ENCODE measurements around the gene AKAP6.

Gene AKAP6

DNA sequence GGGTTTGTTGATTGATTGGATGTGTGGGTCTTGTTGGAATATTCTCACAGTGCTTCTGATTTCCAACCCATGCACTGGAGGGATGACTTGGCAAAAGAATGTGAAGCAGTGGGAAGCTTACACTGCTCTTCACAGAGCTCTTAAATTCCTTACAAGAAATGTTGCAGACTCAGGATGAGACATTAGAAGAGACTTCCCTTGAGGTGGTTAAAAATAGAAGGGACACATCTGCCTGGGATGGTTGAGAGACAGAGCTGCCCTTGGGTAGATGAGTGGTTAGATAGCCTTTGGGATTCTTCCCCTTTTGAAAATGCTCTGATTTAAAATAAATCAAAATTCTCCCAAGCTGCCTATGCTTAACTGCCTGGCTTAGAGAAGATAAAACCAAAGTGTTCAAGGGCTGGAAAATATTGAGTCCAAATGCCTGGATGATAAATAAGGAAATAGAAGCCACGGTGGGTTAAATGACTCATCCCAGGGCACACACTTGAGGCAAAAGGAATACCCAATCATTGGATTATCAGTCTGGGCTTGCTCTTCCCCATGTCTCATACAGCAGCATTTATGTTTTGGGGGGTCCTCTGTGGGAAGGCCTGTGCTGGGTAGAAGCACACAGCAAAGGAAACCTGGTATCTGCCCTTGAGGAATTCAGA lies 264.3 kb downstream of the AKAP6 start:
- DNase-seq = no peak

DNA sequence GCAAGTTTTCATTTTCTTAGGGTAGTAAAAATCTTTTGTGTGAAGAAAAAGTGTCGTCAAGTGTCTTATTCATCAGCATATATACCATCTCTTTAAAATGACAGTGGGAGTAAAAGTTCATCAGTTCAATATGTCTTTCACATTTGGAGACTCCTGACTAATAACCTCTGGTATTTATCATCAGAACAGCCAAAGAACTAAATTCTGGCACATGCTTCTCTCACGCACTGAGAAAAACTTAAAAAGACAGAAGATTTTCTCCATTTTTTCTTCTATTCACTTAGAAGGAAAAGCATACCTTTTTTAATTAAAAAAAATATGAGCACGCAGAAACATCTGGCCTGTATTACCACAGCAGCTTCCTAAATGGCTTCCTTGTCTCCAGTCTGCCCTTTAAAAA lies 265.7 kb downstream of the AKAP6 start:
- no peak for DNase-seq

DNA sequence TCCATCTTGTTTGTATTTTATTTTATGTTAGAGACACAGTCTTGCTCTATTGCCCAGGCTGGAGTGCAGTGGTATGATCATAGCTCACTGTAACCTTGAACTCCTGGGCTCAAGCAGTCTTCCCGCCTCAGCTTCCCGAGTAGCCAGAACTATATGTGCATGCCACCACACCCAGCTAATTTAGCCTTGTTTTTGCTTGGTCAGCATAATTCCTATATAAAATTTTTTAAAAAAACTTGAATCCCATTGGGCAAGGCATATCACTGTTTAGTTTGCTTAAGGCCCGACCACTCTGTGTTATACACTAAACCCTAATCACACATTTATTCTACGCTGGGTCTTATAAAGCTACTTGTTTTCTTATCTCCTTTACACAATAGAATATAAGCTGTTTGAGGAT lies 266.4 kb downstream of the AKAP6 start:
- DNase-seq = no peak

DNA sequence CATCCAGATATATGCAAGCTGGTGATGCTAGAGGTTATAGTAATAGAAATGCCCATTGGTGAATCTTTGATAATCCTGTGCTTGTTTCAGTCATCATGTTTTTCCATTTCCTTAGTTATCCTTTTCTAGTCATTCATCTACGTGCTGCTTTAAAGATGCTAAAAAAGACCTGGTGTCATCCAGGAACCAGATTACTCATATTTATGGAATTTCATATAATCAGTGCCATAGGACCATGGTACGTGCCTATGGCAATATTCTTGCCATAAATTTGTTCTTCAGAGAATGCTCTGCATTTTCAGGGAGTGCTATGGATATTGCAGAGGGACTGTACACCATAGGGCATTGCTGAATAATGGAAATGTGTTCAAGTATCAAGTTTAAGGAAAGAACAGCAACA lies 267.3 kb downstream of the AKAP6 start:
- DNase-seq = no peak

DNA sequence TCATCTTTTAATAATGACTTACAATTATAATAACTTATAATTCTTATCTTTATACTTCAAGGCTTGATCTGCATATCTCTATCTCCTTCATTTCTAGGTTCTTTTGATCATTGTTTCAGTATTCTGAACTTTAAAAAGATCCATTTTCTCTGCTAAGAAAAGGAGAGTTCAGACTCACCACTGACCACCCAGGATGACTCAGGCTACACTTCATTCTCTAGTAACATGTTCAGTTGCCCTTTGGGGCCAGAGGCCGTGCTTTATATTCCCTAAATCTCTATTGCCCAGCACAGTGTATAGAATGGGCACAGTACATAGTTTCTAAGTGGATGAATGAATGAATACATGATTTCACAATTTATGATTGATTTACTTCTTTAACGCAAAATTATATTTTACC lies 268.7 kb downstream of the AKAP6 start:
- no peak for DNase-seq

DNA sequence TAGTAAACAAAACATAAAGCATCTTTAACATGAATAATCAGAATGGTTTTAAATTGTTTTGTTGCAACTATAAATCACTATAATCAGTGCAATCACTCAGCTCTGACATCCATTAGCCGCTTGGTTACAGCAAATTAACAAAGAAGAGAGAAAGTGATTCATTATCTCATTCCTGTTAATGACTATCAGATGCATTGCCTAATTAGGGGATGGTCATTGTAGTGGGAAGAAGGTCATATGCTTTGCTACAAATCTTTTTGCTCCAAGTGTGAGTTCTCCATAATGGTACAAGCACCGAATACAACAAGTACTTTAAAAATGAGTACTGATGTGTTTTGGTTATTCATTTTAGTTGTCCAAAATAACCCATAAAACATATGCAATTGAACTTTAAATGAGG lies 272.0 kb downstream of the AKAP6 start:
- DNase-seq = no peak

DNA sequence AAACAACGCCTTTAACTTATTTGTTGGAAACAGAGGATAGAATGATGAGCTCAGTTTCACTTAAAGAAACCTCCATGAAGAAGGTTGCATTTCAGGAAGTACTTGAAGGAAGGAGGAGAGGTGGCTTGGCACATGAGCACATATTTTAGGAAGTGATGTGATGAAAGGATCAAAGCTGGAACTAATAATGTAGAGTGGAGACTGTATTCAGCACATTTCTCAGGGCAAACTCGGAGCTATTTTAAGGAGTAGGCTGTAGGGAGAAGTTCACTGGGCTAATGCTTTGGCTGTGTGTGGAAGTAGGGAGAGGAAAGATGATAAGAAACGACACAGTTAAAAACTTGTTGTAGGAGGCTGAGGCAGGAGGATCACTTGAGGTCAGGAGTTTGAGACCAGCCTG lies 272.8 kb downstream of the AKAP6 start:
- DNase-seq = no peak

DNA sequence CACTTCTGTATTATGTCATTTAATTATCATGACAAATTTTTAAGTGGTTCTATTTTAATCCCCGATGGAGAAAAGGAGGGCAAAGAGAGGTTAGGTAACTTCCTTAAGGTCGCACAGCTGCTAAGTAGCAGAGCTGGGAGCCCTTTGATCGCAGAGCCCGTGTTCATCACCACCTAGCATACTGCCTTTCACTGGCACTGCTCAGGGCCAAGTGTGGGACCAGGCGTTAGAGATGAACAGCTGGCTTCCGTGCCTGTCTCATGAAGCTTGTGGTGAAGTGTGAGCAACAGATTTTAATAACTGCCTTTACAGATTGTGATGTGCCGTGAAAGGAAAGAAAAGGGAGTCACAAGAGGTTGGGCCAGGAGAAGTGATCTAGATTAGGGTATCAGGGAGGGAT lies 273.6 kb downstream of the AKAP6 start:
- DNase-seq = no peak

DNA sequence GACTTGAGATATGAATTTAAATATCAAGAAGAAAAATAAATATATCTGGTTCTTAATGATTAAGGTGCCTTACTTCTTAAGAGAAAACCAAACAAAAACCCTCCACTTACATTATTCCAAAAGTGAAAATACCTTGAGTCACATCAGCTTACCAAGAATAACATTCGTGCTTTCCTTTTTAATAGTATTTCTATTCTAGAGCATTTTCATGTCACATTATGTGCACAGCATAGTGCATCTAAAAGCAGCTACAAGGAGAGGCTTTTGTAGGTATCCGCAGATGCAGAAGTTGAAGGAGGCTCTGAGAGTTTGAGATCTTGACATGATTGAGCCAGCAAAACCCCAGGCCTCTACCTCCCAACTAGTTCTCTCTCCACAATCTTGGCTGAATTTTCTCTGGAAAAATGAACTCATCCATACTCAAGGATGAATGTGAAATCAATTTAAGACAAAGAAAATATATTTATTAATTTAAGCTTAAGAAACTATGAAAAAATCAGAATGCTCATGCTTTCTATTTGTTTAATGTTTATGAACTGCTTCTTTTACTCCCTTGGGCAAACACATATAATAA lies 275.0 kb downstream of the AKAP6 start:
- no peak for DNase-seq

DNA sequence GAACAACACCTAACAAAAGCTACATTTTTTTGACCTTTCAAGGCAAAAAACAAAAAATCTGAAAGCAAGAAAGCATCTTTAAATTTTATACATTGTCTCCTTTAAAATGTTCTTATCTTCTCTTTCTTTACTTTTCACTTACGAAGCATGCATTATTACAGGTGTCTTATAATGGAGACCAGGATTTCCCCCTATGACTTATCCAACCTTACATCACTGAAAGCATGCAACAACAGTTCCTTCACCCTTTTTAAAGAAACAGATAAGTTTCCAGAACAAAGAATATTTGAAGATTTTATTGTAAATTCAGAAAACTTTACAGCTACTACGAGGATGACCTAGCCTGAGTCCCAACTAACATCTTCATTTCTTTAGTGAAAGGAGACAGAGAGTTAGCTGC lies 277.2 kb downstream of the AKAP6 start:
- DNase-seq = no peak

DNA sequence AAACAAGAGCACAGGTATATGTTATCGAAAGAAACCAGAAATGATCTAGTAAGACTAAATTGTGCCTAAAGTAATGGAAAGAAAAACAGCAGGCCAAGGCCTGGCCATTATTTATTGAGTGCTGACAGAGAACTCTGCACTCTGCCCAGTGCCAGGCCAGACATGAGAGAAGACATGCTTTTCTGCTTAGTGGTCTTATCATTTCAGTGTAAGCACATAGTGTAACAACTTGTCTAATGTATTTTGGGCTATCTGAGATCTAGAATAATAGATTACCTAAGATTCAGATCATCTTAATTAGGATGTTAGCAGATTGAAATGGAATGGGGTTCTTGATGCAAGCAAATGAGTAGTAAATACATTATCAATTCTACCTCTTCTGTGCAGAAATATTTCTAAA lies 278.3 kb downstream of the AKAP6 start:
- DNase-seq = no peak

DNA sequence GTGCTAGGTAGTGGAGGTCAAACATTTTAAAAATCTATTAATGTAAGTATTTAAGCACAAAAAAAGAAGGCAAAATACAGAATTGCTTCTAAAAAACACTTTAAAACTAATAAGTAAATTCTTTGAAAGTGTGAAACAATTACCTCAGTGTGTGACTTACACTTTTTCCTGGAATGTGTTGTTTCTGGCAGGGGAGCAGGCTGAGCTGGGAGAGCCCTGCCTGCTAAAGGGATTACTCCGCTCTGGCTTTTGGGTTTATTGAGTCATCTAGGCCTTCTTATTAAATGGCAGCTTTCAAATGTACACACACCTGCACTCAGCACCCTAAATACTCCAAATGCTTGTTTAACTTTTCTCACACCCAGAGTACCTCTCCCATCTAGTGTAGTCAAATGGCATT lies 279.8 kb downstream of the AKAP6 start:
- no peak for DNase-seq

DNA sequence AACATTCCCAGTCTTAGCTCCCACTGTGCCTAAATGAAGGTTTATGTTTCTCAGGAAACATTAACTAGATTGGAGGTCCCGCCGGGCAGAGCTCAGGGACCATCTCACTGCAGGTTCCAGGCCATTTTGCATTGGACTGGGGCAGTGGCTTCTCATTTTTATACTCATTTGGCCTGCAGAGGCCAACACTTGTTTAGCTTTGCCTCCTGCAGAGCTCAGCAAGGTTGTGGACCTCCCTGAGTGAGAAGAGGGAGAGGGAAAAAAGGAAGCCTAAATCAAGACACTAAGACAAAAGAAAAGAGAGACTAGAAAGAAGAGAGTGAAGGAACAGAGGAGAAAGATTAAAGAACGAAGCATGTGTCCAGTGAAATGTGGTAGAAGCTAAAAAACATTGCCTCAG lies 280.3 kb downstream of the AKAP6 start:
- DNase-seq = no peak

DNA sequence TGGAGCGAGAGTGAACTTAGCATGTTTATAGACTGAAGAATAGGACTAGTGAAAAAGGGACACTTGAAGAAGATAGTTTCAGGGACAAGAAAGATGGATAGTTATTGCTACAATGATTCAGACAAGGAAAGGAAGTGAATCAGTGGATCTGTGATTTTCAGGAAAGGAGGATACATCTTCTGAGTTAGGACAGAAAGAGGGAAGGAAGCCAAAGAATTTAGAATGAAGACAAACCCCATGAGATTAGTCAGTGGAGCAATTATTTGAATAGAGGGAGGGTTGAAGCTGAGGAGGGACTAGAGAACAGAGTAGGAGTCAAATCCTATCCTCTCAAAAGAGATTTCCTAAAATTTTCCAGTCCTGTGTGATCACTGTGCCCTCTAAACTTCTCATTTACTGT lies 282.7 kb downstream of the AKAP6 start:
- DNase-seq = no peak

DNA sequence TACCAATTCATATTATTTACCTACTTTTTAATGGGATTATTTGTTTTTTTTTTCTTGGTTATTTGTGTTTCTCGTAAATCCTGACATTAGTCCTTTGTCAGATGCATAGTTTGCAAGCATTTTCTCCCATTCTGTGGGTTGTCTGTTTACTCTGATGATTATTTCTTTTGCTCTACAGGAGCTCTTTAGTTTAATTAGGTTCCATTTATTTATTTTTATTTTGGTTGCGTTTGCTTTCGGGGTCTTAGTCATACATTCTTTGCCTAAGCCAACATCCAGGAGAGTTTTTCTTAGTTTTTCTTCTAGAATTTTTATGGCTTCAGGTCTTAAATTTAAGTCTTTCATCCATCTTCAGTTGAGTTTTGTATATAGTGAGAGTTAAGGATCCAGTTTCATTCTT lies 289.9 kb downstream of the AKAP6 start:
- DNase-seq = no peak

DNA sequence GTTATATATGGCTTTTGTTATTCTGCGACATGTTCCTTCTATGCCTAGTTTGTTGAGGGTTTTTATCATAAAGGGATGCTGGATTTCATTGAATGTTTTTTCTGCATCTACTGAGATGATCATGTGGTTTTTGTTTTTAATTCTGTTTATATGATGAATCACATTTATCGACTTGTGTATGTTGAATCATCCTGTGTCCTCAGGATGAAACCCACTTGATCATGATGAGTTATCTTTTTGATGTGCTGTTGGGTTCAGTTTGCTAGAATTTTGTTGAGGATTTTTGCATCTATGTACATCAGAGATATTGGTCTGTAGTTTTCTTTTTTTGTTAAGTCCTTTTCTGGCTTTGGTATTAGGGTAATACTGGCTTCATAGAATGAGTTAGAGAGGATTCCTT lies 291.2 kb downstream of the AKAP6 start:
- DNase-seq = no peak

DNA sequence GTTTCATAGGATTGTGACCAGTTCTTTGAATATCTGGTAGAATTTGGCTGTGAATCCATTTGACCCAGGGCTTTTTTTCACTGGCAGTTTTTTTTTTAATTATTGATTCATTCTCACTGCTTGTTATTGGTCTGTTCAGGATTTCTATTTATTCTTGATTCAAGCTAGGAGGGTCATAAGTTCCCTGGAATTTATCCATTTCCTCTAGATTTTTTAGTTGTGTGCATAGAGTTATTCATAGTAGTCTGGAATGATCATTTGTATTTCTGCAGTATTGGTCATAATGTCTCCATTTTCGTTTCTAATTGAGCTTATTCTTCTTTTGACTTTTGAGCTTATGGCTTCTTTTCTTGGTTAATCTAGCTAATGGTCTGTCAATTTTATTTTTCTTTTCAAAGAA lies 291.6 kb downstream of the AKAP6 start:
- DNase-seq = no peak

DNA sequence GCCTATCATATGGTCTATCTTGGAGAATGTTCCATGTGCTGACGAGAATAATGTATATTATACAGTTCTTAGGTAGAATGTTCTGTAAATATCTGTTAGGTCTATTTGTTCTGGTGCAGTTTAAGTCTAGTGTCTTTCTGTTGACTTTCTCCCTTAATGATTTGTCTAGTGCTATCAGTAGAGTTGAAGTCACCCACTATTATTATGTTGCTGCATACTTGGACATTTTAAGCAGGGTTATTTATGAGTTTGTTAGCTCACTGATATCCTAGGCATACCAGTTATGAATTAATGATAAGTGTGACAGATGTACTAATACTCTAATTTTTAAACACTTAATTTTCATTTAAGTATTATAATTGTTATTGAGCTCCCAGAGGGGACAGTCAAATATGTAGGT lies 292.5 kb downstream of the AKAP6 start:
- no peak for DNase-seq

DNA sequence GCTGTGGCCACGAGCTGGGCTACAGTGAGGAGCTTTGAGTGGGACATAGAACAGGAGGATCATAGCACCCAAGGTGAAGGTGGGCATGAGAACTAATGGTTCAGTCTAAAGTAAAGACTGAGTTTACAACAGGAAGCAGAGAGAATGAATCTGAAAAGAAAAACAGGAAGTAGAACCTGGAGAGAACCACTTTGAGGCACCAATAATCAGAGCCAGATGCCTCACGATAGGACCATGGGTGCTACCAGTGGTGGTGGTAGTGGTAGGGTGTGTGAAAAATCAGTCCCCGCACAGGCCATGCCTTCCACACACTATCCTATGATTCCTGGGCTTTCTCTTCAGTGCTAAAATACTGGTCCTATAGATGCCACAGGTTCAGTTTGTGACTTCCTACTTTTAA lies 293.6 kb downstream of the AKAP6 start:
- DNase-seq = no peak

DNA sequence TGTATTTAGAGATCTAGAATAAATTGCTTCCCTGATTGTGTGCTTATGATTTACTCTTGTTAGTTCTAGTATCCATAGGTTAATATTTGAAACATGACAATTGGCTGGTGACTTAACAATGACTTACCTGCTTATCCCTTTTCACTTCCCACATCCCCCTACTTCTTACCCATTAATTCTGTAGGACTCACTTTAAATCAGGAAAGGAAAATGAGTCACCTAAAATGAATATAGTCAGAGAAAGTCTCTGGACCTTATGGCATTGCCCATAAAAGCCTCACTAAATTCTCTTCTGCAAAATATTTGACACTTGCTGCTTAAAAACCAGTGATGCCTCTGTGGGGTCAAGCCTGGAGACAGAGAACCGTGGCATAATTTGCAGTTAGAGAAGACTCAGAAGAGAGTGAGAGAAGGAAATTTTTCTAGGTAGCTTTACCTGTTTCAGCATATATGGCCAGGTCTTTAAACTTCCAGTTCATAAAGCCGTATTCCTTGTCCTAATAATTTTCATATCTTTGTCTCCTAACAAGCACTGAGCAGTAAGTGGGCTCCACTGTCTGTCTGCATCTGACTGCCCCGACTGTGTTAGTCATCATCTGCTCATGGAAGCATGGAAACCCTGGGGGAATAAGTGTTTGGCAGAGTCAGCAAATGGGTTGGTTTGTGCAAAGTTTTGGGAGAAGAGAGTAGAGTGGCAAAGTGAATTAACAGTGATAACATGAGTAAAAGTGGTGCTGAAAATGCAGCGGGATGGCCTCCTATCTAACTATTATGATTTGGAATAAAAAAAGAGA lies 294.4 kb downstream of the AKAP6 start:
- DNase-seq = no peak

DNA sequence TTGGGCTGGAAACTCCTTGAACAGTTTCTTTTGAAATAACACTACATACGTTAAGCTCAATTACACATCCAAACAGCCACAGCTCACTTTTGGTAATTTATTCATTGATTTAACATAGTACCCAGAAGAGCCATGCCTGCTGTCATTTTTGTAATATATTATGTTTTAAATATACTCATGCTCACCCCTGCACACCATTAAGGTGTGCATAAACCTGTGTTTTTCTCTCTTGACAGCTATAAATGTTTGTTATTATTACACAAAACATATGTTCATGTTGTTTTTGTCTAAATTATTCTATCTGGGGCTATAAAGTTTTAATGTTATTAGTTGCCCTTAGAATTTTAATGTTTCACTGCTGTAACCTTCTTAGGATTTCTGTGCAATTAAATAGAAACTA lies 296.1 kb downstream of the AKAP6 start:
- no peak for DNase-seq

DNA sequence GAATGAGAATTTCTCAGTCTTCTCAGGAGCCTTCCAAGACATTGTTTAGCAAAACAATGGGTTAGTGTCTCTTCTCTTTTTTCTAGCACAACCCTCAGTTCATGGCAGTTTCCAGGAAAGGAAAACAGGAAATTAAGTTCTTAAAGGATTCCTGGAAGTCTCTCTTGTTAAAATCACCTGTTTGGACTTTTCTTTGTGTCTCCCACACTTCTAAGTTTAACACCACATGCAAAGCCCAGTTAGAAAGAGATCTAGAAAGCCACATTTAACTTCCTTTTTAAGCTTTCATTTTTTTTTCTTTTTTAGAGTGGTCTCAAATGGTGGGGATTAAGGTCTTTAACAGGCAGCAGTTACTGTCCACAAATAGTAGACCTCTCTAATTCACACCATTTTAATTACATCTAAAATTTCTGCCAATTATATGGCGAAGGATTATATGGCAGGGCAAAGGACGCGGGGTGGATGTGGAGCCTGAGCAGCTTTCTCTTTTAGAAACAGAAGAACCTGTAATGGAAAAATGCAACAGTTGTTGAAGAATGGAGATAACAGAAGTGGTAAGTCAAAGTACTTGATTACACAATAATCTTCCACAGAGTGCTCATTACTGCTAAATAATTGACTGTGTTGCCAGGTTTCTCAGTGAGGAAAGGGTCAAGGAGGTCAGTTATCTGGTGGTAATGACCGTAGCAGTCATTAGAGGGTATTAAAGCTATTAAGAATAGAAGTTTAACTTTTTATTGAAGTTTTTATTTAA lies 298.6 kb downstream of the AKAP6 start:
- DNase-seq = no peak

DNA sequence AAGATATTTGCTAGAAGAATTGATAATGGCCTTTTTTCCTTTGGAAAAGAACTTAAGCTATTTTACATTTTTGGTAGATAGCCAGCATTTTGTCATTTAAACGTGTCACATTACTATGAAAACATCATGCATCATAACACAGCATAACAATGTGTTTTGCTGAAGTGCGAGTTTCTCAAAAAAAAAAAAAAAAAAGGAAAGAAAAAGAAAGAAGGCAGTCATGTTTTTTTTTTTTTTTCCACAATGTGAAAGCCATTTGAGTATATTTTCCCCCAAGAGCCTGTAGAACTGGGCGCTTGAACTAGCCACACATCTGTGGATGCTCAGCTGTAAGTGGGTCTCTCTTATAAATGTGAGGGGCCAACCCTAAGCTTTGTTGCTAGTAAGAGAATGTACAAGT lies 300.1 kb downstream of the AKAP6 start:
- DNase-seq = no peak

DNA sequence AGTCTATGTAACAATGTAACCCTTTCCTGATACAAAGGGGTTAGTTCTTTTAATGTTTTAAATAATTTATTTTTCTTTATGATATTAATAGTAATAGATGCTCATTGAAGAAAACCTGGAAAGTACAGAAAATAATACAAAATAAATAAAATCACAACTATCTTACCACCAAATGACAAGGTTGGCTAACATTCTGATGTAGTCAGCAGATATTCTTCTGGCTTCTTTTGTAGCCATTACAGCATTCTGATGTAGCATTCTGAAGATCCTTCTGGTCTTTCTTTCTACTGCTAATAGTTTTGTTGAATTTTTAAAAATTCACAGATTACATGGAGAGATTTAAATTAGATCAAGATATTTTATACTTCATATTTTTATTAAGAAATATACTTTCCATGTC lies 301.6 kb downstream of the AKAP6 start:
- DNase-seq = no peak

All from activated naive CD4-positive, alpha-beta T cell treated with Interleukin-2 at 50 U/mL for 16 hours (primary cell).